ENCODE results near the gene GJB1. TPM values are rescaled to one million over a fixed set of nuclear protein-coding genes. Genes with fewer than 3 reads are reported as not detected.
"Not testable (repeated sequence)": the region's sequence is repeated elsewhere in the genome, so short reads cannot be mapped to it uniquely, and the experiment has no call there.

Gene GJB1
- total RNA-seq, 1 donor from 2014 or later, result not detected

- Mint-ChIP-seq H3K9me3 (peaks cover 9% of the 10 kb centered on the region), H3K27me3 (ENCODE audit: low read depth) (no peaks in the 10 kb centered on the region), H3K36me3 (peaks cover 13% of the 10 kb centered on the region), H3K4me3 (peak overlapping the region; percentile 94), H3K27ac (peak overlapping the region; percentile 25), H3K4me1 (peaks cover 24% of the 10 kb centered on the region)
- no peak for DNase-seq (ENCODE audit: low spot score in 2 of 2, unreplicated experiment in 2 of 2)
- TF ChIP-seq CTCF (IDR thresholded peaks at IDR 0.05; ENCODE audit: unreplicated experiment), result no peak
Observed at GRCh38 chrX:71252221-71252620, 29.2 kb downstream of the GJB1 start.

DNA sequence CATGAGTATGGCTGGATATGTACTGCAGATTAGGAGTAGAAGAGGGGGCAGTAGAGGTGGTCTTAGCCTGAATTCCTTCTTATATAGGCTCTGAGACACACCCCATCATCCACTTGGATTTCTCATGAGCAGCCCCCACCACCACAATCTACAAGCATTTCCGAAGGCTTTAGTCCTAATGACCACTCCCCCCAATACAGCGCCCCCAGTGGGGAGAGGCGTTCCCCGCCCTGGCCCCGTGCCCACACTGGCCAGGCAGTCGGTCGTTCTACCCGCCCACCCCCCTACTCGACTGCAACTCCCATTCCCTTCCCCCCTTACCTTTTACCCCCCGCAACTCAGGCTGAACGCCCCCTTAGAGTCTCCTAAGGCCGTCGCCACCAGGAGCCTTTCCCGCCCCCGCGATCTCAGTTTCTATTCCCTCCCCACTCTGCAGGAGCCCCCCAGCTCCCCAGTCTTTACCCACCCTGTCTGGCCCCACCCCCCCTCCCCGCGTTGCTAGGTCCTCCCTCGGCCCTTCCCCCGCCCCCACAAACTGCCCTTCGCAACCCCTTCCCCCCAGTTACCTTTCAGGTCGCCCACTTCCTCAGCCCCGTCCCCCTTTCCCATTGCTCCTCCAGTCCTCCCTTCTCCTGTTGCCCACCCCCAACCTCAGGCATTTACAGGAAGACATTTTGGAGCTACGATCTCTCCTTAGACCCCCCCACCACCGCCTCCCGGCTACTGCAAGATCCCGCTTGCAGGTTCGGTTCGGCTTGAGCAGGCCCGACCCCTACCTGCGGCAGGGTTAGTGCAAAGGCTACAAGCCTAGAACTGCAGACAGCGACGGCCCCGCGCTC is 30.4 kb downstream of the GJB1 start:
- peaks cover 24% of the 10 kb centered on the region for H3K4me1 Mint-ChIP-seq
- H3K4me3 Mint-ChIP-seq, result peak overlapping the region; percentile 94
- DNase-seq (ENCODE audit: low spot score in 2 of 2, unreplicated experiment in 2 of 2), result peak in 1 of 2 experiments; percentile 71
- no peaks in the 10 kb centered on the region for H3K27me3 Mint-ChIP-seq (ENCODE audit: low read depth)
- H3K9me3 Mint-ChIP-seq, result peaks cover 9% of the 10 kb centered on the region
- H3K36me3 Mint-ChIP-seq, result peaks cover 11% of the 10 kb centered on the region
- H3K27ac Mint-ChIP-seq, result peak overlapping the region; percentile 94
- peak; percentile 36 for TF ChIP-seq CTCF (IDR thresholded peaks at IDR 0.05; ENCODE audit: unreplicated experiment)

- H3K4me3 Mint-ChIP-seq, result peak within 1 kb of the TSS; percentile 94
Observed at GRCh38 chrX:71254092-71254963, 31.3 kb downstream of the GJB1 start, which contains the start of gene ZMYM3. ZMYM3 (minus strand) TSS chrX:71254140; CDS start chrX:71253255, 885 bp downstream.

GRCh38 chrX:71256051-71256450 is 33.0 kb downstream of the GJB1 start:
- peak overlapping the region; percentile 94 for H3K4me3 Mint-ChIP-seq
- no peak for DNase-seq (ENCODE audit: low spot score in 2 of 2, unreplicated experiment in 2 of 2)
- H3K36me3 Mint-ChIP-seq, result peaks cover 3% of the 10 kb centered on the region
- H3K9me3 Mint-ChIP-seq, result peaks cover 5% of the 10 kb centered on the region
- H3K4me1 Mint-ChIP-seq, result peaks cover 24% of the 10 kb centered on the region
- H3K27me3 Mint-ChIP-seq (ENCODE audit: low read depth), result no peaks in the 10 kb centered on the region
- no peak for TF ChIP-seq CTCF (IDR thresholded peaks at IDR 0.05; ENCODE audit: unreplicated experiment)
- peak overlapping the region; percentile 94 for H3K27ac Mint-ChIP-seq

More at GRCh38 chrX:71254092-71254963, 31.3 kb downstream of the GJB1 start, which contains the start of gene ZMYM3:
- TF ChIP-seq CTCF (IDR thresholded peaks at IDR 0.05; ENCODE audit: unreplicated experiment), result no peak
- no peaks in the 10 kb centered on the region for H3K27me3 Mint-ChIP-seq (ENCODE audit: low read depth)
- peak within 1 kb of the TSS; percentile 94 for H3K27ac Mint-ChIP-seq
- peaks cover 9% of the 10 kb centered on the region for H3K9me3 Mint-ChIP-seq
- peaks cover 24% of the 10 kb centered on the region for H3K4me1 Mint-ChIP-seq
- H3K36me3 Mint-ChIP-seq, result peaks cover 9% of the 10 kb centered on the region
- DNase-seq (ENCODE audit: low spot score in 2 of 2, unreplicated experiment in 2 of 2), result peak; percentile 62 to 79

DNA sequence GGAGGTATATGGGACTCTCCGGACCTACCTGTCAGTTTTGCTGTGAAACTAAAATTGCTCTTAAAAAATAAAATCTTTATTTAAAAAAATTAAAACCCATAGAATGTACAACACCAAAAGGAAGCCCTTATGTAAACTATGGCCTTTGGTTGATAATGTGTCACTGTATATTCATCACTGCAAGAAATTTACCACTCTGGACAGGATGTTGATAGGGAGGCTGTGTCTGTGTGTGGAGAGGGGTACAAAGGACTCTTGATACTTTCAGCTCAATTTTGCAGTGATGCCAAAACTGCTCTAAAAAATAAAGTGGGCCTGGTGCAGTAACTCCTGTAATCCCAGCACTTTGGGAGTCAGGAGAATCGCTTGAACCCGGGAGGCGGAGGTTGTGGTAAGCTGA is 33.8 kb downstream of the GJB1 start:
- Mint-ChIP-seq H3K9me3 (peaks cover 3% of the 10 kb centered on the region), H3K4me3 (no peak overlapping the region), H3K27ac (no peak overlapping the region), H3K27me3 (ENCODE audit: low read depth) (no peaks in the 10 kb centered on the region), H3K4me1 (peaks cover 20% of the 10 kb centered on the region), H3K36me3 (peaks cover 2% of the 10 kb centered on the region)
- DNase-seq (ENCODE audit: low spot score in 2 of 2, unreplicated experiment in 2 of 2), result no peak
- TF ChIP-seq CTCF (IDR thresholded peaks at IDR 0.05; ENCODE audit: unreplicated experiment), result no peak

GRCh38 chrX:71268624-71269023 is 45.6 kb downstream of the GJB1 start:
- DNase-seq (ENCODE audit: low spot score in 2 of 2, unreplicated experiment in 2 of 2); H3K4me1 Mint-ChIP-seq; H3K4me3 Mint-ChIP-seq; H3K27ac Mint-ChIP-seq; H3K27me3 Mint-ChIP-seq (ENCODE audit: low read depth): not testable (repeated sequence)
- H3K9me3 Mint-ChIP-seq, result peaks cover 32% of the 10 kb centered on the region
- H3K36me3 Mint-ChIP-seq, result peaks cover 13% of the 10 kb centered on the region
